ENCODE results near the gene KLK11. TPM values are rescaled to one million over a fixed set of nuclear protein-coding genes. Genes with fewer than 3 reads are reported as not detected.

Gene KLK11
- total and polyA plus RNA-seq, 10 of the 15 experiments (the other 5 are each of a cell fraction or from before 2014, with no cell fraction given): not detected

DNA sequence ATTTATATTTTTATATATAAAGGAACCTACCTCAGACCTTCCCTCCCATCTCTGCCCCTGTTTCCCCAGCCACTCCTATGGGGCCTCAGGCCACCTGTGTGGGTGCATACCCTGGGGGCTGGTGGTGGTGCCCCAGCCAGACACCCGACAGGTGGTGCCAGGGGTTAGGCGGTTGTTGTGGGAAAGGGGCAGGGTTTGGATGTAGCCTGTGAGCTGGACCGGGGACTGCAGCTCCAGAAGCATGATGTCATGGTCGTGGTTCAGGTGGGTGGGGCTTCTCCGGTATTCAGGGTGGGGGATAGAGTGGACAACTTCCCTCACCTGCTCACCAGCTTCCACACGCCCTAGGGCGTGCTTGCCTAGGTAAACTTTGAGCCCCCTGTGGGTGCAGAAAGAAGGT lies 33.3 kb upstream of the KLK11 start:
- BruUV-seq (replicated peaks): no TSS peak
- H3K79me2 ChIP-seq (ENCODE audit: control insufficient read depth, insufficient read depth, low read length): no peaks in the 10 kb centered on the region
- H3K9me3 ChIP-seq (replicated peaks; ENCODE audit: control insufficient read depth, insufficient read depth, low read length): no peaks in the 10 kb centered on the region
- ChIA-PET SMC1A (ENCODE audit: uncharacterized antibody, unreplicated experiment) (no interaction called here), CTCF (no interaction called here), RAD21 (ENCODE audit: unreplicated experiment) (no interaction called here), POLR2A (no interaction called here)
- ATAC-seq (no peak), FAIRE-seq (no peak), DNase-seq (ENCODE audit: low read depth, low spot score) (no peak)
- H3K4me3 ChIP-seq: no peak overlapping the region
- intact Hi-C loops (cut with micrococcal nuclease; ENCODE audit: unreplicated experiment) (no loop called here), in situ Hi-C loops (cut with MboI) (no loop called here)
- H3K27ac ChIP-seq (ENCODE audit: control insufficient read depth, insufficient read depth): no peak overlapping the region
- TF ChIP-seq CBFB (IDR thresholded peaks at IDR 0.05; ENCODE audit: low read depth) (no peak), NFXL1 (IDR thresholded peaks at IDR 0.05; ENCODE audit: borderline replicate concordance) (no peak), ZNF24 (IDR thresholded peaks at IDR 0.05) (no peak)
- H3K36me3 ChIP-seq (ENCODE audit: control insufficient read depth in 2 of 2, insufficient read depth in 2 of 2, low read length in 1 of 2): no peaks in the 10 kb centered on the region
- 12% methylated on average over 7 of the region's 7 CpGs for WGBS (ENCODE audit: insufficient coverage, insufficient replicate concordance, low lambda C conversion rate, missing lambda C conversion rate)
- no peak overlapping the region for H3K4me2 ChIP-seq (ENCODE audit: control insufficient read depth, insufficient read depth)
- H3K4me1 ChIP-seq (ENCODE audit: control insufficient read depth, insufficient read depth, low read length): no peaks in the 10 kb centered on the region
- H3K27me3 ChIP-seq (replicated peaks in 1 of 2; ENCODE audit: control insufficient read depth in 2 of 2, insufficient read depth in 2 of 2, low read length in 1 of 2): no peaks in the 10 kb centered on the region
- no peak overlapping the region for H2AFZ ChIP-seq (ENCODE audit: control insufficient read depth, low read depth, low read length)
- no peaks in the 10 kb centered on the region for H4K20me1 ChIP-seq (ENCODE audit: control insufficient read depth, insufficient read depth)
- H3K9ac ChIP-seq (ENCODE audit: control insufficient read depth, insufficient read depth, low read length): no peak overlapping the region

DNA sequence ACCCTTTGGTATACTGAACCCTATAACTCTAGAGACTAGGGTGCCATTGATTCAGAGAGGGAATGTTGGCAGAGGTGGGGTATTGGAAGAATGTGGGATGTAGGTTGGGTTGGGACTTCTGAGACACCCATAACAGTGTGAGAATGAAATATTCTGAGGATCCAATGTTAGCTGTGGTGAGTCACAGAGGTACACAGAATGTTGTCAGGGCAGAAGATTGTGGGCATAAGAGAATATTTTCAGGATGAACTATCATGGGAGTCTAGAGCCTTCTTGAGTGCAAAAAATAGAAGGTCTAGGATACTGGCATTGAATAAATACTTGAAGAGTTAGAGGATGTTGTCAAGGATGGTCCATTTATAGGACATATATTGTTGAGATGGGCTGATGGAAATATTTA lies 29.4 kb upstream of the KLK11 start:
- no peaks in the 10 kb centered on the region for H3K4me1 ChIP-seq (ENCODE audit: control insufficient read depth, insufficient read depth, low read length)
- H3K9me3 ChIP-seq (replicated peaks; ENCODE audit: control insufficient read depth, insufficient read depth, low read length): no peaks in the 10 kb centered on the region
- ATAC-seq (no peak), DNase-seq (ENCODE audit: low read depth, low spot score) (no peak), FAIRE-seq (no peak)
- no peak overlapping the region for H3K4me3 ChIP-seq
- H3K27ac ChIP-seq (ENCODE audit: control insufficient read depth, insufficient read depth): no peak overlapping the region
- H3K9ac ChIP-seq (ENCODE audit: control insufficient read depth, insufficient read depth, low read length): no peak overlapping the region
- no peak overlapping the region for H2AFZ ChIP-seq (ENCODE audit: control insufficient read depth, low read depth, low read length)
- intact Hi-C loops (cut with micrococcal nuclease; ENCODE audit: unreplicated experiment) (no loop called here), in situ Hi-C loops (cut with MboI) (no loop called here)
- no TSS peak for BruUV-seq (replicated peaks)
- ChIA-PET POLR2A (no interaction called here), RAD21 (ENCODE audit: unreplicated experiment) (no interaction called here), SMC1A (ENCODE audit: uncharacterized antibody, unreplicated experiment) (no interaction called here), CTCF (no interaction called here)
- TF ChIP-seq MLLT1 (IDR thresholded peaks at IDR 0.05) (no peak), JUND (IDR thresholded peaks at IDR 0.05; ENCODE audit: low read depth, low read length) (no peak), IRF5 (IDR thresholded peaks at IDR 0.05; ENCODE audit: borderline replicate concordance) (no peak), MXI1 (IDR thresholded peaks at IDR 0.05; ENCODE audit: low read depth, low read length) (no peak), CHD2 (IDR thresholded peaks at IDR 0.05; ENCODE audit: borderline replicate concordance, low read depth, low read length) (no peak), SIX5 (IDR thresholded peaks at IDR 0.05; ENCODE audit: low read depth, low read length, severe bottlenecking) (no peak), EED (IDR thresholded peaks at IDR 0.05; ENCODE audit: low read depth) (no peak), RFX5 (IDR thresholded peaks at IDR 0.05; ENCODE audit: low read depth, low read length) (no peak)
- no peaks in the 10 kb centered on the region for H3K79me2 ChIP-seq (ENCODE audit: control insufficient read depth, insufficient read depth, low read length)
- H3K27me3 ChIP-seq (replicated peaks in 1 of 2; ENCODE audit: control insufficient read depth in 2 of 2, insufficient read depth in 2 of 2, low read length in 1 of 2): 0 out of 4 replicates have a peak, but pooled peaks cover 0 to 3% of the 10 kb centered on the region in 2 experiments
- no peak overlapping the region for H3K4me2 ChIP-seq (ENCODE audit: control insufficient read depth, insufficient read depth)
- H3K36me3 ChIP-seq (ENCODE audit: control insufficient read depth in 2 of 2, insufficient read depth in 2 of 2, low read length in 1 of 2): no peaks in the 10 kb centered on the region
- H4K20me1 ChIP-seq (ENCODE audit: control insufficient read depth, insufficient read depth): no peaks in the 10 kb centered on the region
